Raji (cell line): ENCODE results near the gene SMIM27.

Experiments
- POLR2A ChIP-seq: IDR thresholded peaks from 2 replicates; pipeline ENCODE4 v1.6.1; 2011; ENCODE audit warnings: low read depth, low read length, control low read depth; ENCODE audit not compliant: insufficient read depth

SMIM27 gene

GRCh38 chr9:32580631-32581300 is 28.6 kb downstream of the SMIM27 start:
- TF ChIP-seq POLR2A, result no peak

- no peak for TF ChIP-seq POLR2A
These were observed 29.5 kb downstream of the SMIM27 start for GRCh38 chr9:32581512-32582143.

GRCh38 chr9:32584784-32585183 is 32.7 kb downstream of the SMIM27 start:
- no peak for TF ChIP-seq POLR2A

- TF ChIP-seq POLR2A, result no peak
These were observed 35.8 kb downstream of the SMIM27 start for GRCh38 chr9:32587901-32588300.

- no peak for TF ChIP-seq POLR2A
These were observed 37.1 kb downstream of the SMIM27 start for GRCh38 chr9:32589083-32589723.

GRCh38 chr9:32590476-32590875 is 38.3 kb downstream of the SMIM27 start:
- TF ChIP-seq POLR2A, result no peak

- TF ChIP-seq POLR2A, result no peak
These were observed 38.8 kb downstream of the SMIM27 start for GRCh38 chr9:32590898-32591297.

GRCh38 chr9:32596096-32596865 is 44.2 kb downstream of the SMIM27 start:
- TF ChIP-seq POLR2A, result no peak

GRCh38 chr9:32596936-32597335 is 44.8 kb downstream of the SMIM27 start:
- no peak for TF ChIP-seq POLR2A
